H4 (cell line): Measurements from ENCODE around the gene LHX4. TPM values are rescaled to one million over a fixed set of nuclear protein-coding genes. Genes with fewer than 3 reads are reported as not detected.

Experiments
- DNase-seq: peaks from one replicate; pipeline ENCODE4 v3.0.0-alpha.2; 2015; ENCODE audit warnings: low spot score
- total RNA-seq: library from RNA; depleted of rRNA; stranded (reverse); fragments of >200 nt; shearing (Covaris generic); gene quantifications from 2 replicates; pipeline ENCODE4 v1.2.3, GENCODE V29; 2014; rRNA removed

The LHX4 gene
- total RNA-seq, 1 experiment from 2014 or later, result 0.15 TPM

DNA sequence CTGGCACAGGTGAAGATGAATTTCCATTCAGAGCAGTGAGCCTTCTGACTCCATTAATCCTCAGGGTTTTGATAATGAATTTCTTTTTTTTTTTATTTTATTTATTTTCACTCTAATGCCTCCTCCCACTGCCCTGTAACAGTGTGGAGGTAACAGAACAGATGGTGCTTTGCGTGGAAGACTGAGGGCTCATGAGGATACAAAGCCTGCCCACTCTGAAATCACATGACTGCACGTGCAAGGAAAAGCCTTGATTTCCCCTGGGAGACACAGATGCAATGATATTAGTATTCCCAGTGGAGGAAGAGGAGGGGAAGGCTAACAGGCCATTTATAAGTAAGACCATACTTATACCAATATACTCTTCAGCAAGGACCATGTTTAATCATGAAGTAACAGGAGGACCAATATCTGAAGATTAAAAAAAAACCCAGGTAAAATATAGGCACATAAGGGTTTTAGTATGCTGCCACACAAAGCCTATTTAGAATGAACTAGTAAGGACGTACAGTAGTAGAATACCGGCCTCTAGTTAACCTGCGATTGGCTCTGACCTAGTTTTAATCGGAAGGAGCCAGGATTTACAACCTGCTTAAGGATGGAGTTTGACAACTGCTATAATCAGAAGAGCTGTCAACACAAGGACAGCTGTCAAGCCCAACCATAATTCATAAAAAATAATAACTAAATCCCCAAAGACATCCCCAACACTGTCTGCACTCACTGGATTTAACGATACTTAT is 69.6 kb downstream of the LHX4 start:
- DNase-seq, result no peak

GRCh38 chr1:180301135-180301742 is 71.2 kb downstream of the LHX4 start:
- DNase-seq, result peak; percentile 12

DNA sequence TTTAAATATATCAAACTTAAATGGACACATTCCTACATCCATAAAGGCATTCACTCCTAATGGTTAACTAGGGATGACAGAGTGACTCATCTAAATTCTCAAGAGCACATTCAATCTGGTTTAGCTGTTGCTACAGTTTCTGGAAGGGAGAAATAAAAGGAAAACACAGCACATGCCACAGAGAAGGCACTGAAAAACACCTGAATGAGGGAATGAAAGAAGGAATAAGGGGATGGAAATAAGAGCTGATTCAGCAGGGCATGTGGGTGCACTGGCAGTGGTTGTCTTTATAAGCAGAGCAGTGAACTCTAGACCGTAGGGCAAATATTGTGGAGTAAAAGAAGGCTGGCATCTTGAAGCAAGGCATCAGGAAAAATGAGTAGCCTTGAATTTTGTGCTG is 79.3 kb downstream of the LHX4 start:
- peak; percentile 16 for DNase-seq

GRCh38 chr1:180310095-180310494 is 80.0 kb downstream of the LHX4 start:
- DNase-seq, result peak; percentile 62

DNA sequence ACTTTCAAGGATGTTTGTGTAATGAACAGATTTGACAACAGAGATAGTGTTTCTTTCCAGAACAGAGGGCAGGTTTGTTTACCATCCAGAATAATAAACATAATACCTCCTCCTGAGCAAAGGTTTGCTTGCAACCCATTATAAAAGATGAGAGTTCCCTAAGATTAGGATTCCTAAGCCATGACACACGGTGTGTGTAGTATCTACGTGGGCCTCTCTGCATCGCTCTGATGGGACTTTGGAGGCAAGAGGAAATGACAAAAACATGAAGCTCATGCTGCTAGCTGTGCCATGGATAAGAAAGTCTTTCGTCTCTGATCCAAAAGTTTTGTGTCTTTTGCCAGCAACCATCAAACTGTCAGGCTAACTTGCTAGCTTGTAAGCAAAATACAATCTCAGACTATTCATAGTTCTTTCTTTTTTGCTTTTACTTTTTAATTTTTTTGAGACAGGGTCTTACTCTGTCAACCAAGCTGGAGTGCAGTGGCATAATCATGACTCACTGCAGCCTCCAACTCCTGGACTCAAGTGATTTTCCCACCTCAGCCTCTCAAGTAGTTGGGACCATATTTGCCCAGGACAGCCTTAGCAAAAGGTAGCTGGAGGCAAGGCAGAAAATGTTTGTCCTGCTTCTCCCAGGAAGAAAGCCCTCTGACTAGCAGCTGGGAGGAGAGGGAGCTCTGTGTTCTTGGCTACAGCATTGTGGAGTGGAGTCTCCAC is 81.1 kb downstream of the LHX4 start:
- peak; percentile 18 for DNase-seq

GRCh38 chr1:180312926-180313325 is 82.9 kb downstream of the LHX4 start:
- no peak for DNase-seq

GRCh38 chr1:180327089-180327488 is 97.0 kb downstream of the LHX4 start:
- DNase-seq, result no peak

Other genes starting within 250 kb of the LHX4 start
- 83.8 and 92.7 TPM in 2 replicates for gene QSOX1, start 75.4 kb upstream of the LHX4 start, total RNA-seq